HCT116 (cell line): ENCODE measurements around the gene STYXL2. TPM values are rescaled to one million over a fixed set of nuclear protein-coding genes. Genes with fewer than 3 reads are reported as not detected.

Source experiments
- ATAC-seq: fragments of 200-7000 bp; cut with Tn5 transposase; 2 replicates; pipeline ENCODE4 v1.9.1; 2020; ENCODE audit warnings: mild to moderate bottlenecking, moderate library complexity
- BruUV-seq: library from RNA; stranded (reverse); fragments of 400-500 nt; replicated peaks from 2 replicates; lab custom pipeline; 2021; lab: Mats Ljungman, UMichigan
- CTCF ChIA-PET: fragments of 300-600 bp; sonication (Branson Sonifier 250); formaldehyde crosslinking; loops from one replicate; lab custom pipeline; 2021; ENCODE audit warnings: antibody characterized with exemption; lab: Charles Lee
- POLR2A ChIA-PET: fragments of 300-600, 350-600 bp; sonication (Branson Sonifier 250); formaldehyde crosslinking; loops from one replicate; lab custom pipeline; 2021; ENCODE audit warnings: antibody characterized with exemption; lab: Charles Lee
- RAD21 ChIA-PET, 2 experiments: fragments of 300-600 bp; sonication (Branson Sonifier 250); formaldehyde crosslinking; loops; one replicate each; lab custom pipeline; 2023; ENCODE audit warnings: low total read pairs in 2 of 2; ENCODE audit not compliant: uncharacterized antibody in 2 of 2, unreplicated experiment in 2 of 2, low non-redundant PET in 1 of 2; lab: Charles Lee
- DNase-seq: peaks from one replicate; pipeline ENCODE4 v3.0.0-alpha.2; 2010; ENCODE audit warnings: low read depth, low spot score
- H2AFZ ChIP-seq: fragments of 200-600 bp; shearing (Covaris generic), sonication (generic); 2 replicates; pipeline ENCODE4 v1.6.1; 2017; ENCODE audit warnings: low read depth, mixed run types, mixed read lengths, antibody characterized with exemption, low read length; ENCODE audit not compliant: poor library complexity, severe bottlenecking
- H3K27ac ChIP-seq: 2 replicates; pipeline ENCODE4 v1.5.1; 2012; ENCODE audit warnings: low read depth, low read length
- H3K27me3 ChIP-seq: fragments of 200-600 bp; sonication (generic); 2 replicates; pipeline ENCODE4 v1.6.1; 2016; ENCODE audit warnings: mixed run types, low read length, mixed read lengths; ENCODE audit not compliant: insufficient read depth
- H3K36me3 ChIP-seq, 2 experiments: fragments of 200-500 bp in 1 of 2; fragments of 200-600 bp in 1 of 2; sonication (Bioruptor generic) in 1 of 2; sonication (generic) in 1 of 2; 2 replicates each; pipeline versions ENCODE4 v1.5.1 to v1.6.1; 2014 to 2016; ENCODE audit warnings: low read length in 2 of 2, inconsistent platforms in 1 of 2, mixed read lengths in 1 of 2, mixed run types in 1 of 2; ENCODE audit not compliant: insufficient read depth in 2 of 2, control insufficient read depth in 1 of 2
- H3K4me1 ChIP-seq, 2 experiments: fragments of 200-600 bp in 1 of 2; sonication (generic) in 1 of 2; 2 replicates each; pipeline versions ENCODE4 v1.5.1 to v1.6.1; 2012 to 2017; ENCODE audit warnings: low read length in 2 of 2, inconsistent platforms in 1 of 2, mild to moderate bottlenecking in 1 of 2, mixed read lengths in 1 of 2, mixed run types in 1 of 2, moderate library complexity in 1 of 2; ENCODE audit not compliant: insufficient read depth in 2 of 2, control insufficient read depth in 1 of 2
- H3K4me2 ChIP-seq: fragments of 200-600 bp; sonication (generic); 2 replicates; pipeline ENCODE4 v1.6.1; 2017; ENCODE audit warnings: mixed run types, low read length, mixed read lengths
- H3K4me3 ChIP-seq, 2 experiments: fragments of 200-600 bp in 1 of 2; sonication (generic) in 1 of 2; replicated peaks in 1 of 2; 2 replicates each; pipeline ENCODE4 v1.5.1; 2011 to 2016; ENCODE audit warnings: low read length in 2 of 2, control low read depth in 1 of 2, low read depth in 1 of 2, mild to moderate bottlenecking in 1 of 2, mixed read lengths in 1 of 2, mixed run types in 1 of 2
- H3K79me2 ChIP-seq: fragments of 200-600 bp; sonication (generic); 2 replicates; pipeline ENCODE4 v1.6.1; 2017; ENCODE audit warnings: mild to moderate bottlenecking, mixed run types, low read length, moderate library complexity, mixed read lengths; ENCODE audit not compliant: insufficient read depth
- H3K9ac ChIP-seq: fragments of 200-600 bp; sonication (generic); 2 replicates; pipeline ENCODE4 v1.6.1; 2016; ENCODE audit warnings: low read length, mixed read lengths
- H3K9me2 ChIP-seq: fragments of 200-600 bp; sonication (generic), shearing (Covaris generic); 2 replicates; pipeline ENCODE4 v1.6.1; 2017; ENCODE audit warnings: mixed run types, mild to moderate bottlenecking, moderate library complexity; ENCODE audit not compliant: insufficient read depth
- H3K9me3 ChIP-seq, 2 experiments: fragments of 200-500 bp in 1 of 2; fragments of 200-600 bp in 1 of 2; sonication (Bioruptor generic) in 1 of 2; sonication (generic) in 1 of 2; 2 replicates each; pipeline ENCODE4 v1.6.1; 2014 to 2017; ENCODE audit warnings: low read length in 2 of 2, mixed read lengths in 2 of 2, inconsistent platforms in 1 of 2, low read depth in 1 of 2, mild to moderate bottlenecking in 1 of 2, mixed run types in 1 of 2, moderate library complexity in 1 of 2; ENCODE audit not compliant: control insufficient read depth in 1 of 2, insufficient read depth in 1 of 2
- H4K20me1 ChIP-seq: fragments of 200-600 bp; sonication (generic), shearing (Covaris generic); 2 replicates; pipeline ENCODE4 v1.6.1; 2017; ENCODE audit warnings: mixed run types, mild to moderate bottlenecking, moderate library complexity; ENCODE audit not compliant: insufficient read depth
- CTCF ChIP-seq, 3 experiments: fragments of 200-600 bp in 1 of 3; sonication (generic) in 1 of 3; IDR thresholded peaks in 2 of 3; conservative IDR thresholded peaks in 1 of 3; 2 replicates each; pipeline ENCODE4 v1.5.1; 2012 to 2017; ENCODE audit warnings: low read depth in 2 of 3, low read length in 2 of 3, antibody characterized with exemption in 1 of 3, borderline replicate concordance in 1 of 3, control low read depth in 1 of 3, mild to moderate bottlenecking in 1 of 3, mixed read lengths in 1 of 3, mixed run types in 1 of 3, moderate library complexity in 1 of 3; ENCODE audit not compliant: insufficient read depth in 1 of 3
- ELF1 ChIP-seq: IDR thresholded peaks from 2 replicates; pipeline ENCODE4 v1.6.1; 2012; ENCODE audit warnings: low read depth, borderline replicate concordance
- EZH2 ChIP-seq: fragments of 200-600 bp; sonication (generic); IDR thresholded peaks from 2 replicates; pipeline ENCODE4 v1.6.1; 2017; ENCODE audit warnings: antibody characterized with exemption, mixed run types
- FOSL1 ChIP-seq: IDR thresholded peaks from 2 replicates; pipeline ENCODE4 v1.6.1; 2012; ENCODE audit warnings: low read depth
- POLR2A ChIP-seq: IDR thresholded peaks from 2 replicates; pipeline ENCODE4 v1.7.0; 2011; ENCODE audit warnings: borderline replicate concordance; ENCODE audit not compliant: insufficient read depth, insufficient read length; ENCODE audit errors: extremely low read depth
- REST ChIP-seq: IDR thresholded peaks from 2 replicates; pipeline ENCODE4 v1.6.1; 2012; ENCODE audit warnings: low read depth
- SIN3A ChIP-seq: IDR thresholded peaks from 2 replicates; pipeline ENCODE4 v1.6.1; 2012; ENCODE audit warnings: low read depth
- TCF7L2 ChIP-seq: IDR thresholded peaks from 2 replicates; pipeline ENCODE4 v1.7.0; 2011; ENCODE audit warnings: borderline replicate concordance, inconsistent platforms; ENCODE audit not compliant: insufficient read depth, insufficient read length; ENCODE audit errors: extremely low read depth
- ZBTB33 ChIP-seq: IDR thresholded peaks from 2 replicates; pipeline ENCODE4 v1.6.1; 2011; ENCODE audit warnings: mild to moderate bottlenecking, low read length, moderate library complexity; ENCODE audit not compliant: insufficient replicate concordance; ENCODE audit errors: extremely low read depth
- ZNF274 ChIP-seq: fragments of 200-500 bp; sonication (Bioruptor generic); IDR thresholded peaks from 2 replicates; pipeline ENCODE4 v1.6.1; 2014; ENCODE audit warnings: mild to moderate bottlenecking, low read depth, low read length, inconsistent platforms
- intact Hi-C: fragments of 100-400 bp; cut with micrococcal nuclease; formaldehyde crosslinking; loops from 2 replicates; pipeline ENCODE4 v1.10.0; 2022
- total RNA-seq: library from RNA; stranded (reverse); gene quantifications from one replicate; pipeline ENCODE4 v1.2.1, GENCODE V29; 2021; ENCODE audit not compliant: unreplicated experiment

The STYXL2 gene
- total RNA-seq, 1 experiment from 2014 or later: not detected

- TF ChIP-seq TCF7L2: no peak
- no peak for TF ChIP-seq ZNF274
- TF ChIP-seq ZBTB33: no peak
- TF ChIP-seq, all 23 proteins: peak for 0
Measured at GRCh38 chr1:167130829-167131510, 37.1 kb downstream of the STYXL2 start (continued).

GRCh38 chr1:167132301-167133010 lies 38.6 kb downstream of the STYXL2 start:
- ChIA-PET POLR2A (no interaction called here), CTCF (no interaction called here), RAD21 (interaction anchor here in 1 of 2 experiments (0.7 kb wide), 1 partner anchor 24 kb away, joined by 3 read pairs; no protein-coding TSS in a partner anchor)
- Histone ChIP-seq H3K27me3 (peaks cover 6% of the 10 kb centered on the region; the same call in 1 of the 2 replicates), H3K4me1 (peaks cover 0 to 7% of the 10 kb centered on the region in 2 experiments; a peak in 1 of 4 replicates), H3K27ac (no peak overlapping the region), H3K9me3 (no peaks in the 10 kb centered on the region), H3K79me2 (no peaks in the 10 kb centered on the region), H3K9ac (no peak overlapping the region), H2AFZ (no peak overlapping the region), H3K4me2 (no peak overlapping the region), H4K20me1 (no peaks in the 10 kb centered on the region), H3K9me2 (no peaks in the 10 kb centered on the region), H3K36me3 (no peaks in the 10 kb centered on the region), H3K4me3 (no peak overlapping the region)
- DNase-seq (no peak), ATAC-seq (no peak)
- intact Hi-C loops: no loop called here
- TF ChIP-seq CTCF (IDR thresholded peaks at IDR 0.05 in 2 of 3, conservative IDR thresholded peaks at IDR 0.05 in 1 of 3; ENCODE audit: borderline replicate concordance in 1 of 3, insufficient read depth in 1 of 3, low read depth in 2 of 3, low read length in 2 of 3) (no peak), FOSL1 (no peak), SIN3A (no peak), EZH2 (no peak), POLR2A (no peak), REST (no peak), ELF1 (no peak)
- no TSS peak for BruUV-seq
